Measurements from ENCODE around the gene TMEM143. TPM values are rescaled to one million over a fixed set of nuclear protein-coding genes. Genes with fewer than 3 reads are reported as not detected.
"Not testable (repeated sequence)": the region's sequence is repeated elsewhere in the genome, so short reads cannot be mapped to it uniquely, and the experiment has no call there.

Gene TMEM143
- total and polyA plus RNA-seq, 4 donors = 3.2 to 10.2 (median 6.7) TPM

DNA sequence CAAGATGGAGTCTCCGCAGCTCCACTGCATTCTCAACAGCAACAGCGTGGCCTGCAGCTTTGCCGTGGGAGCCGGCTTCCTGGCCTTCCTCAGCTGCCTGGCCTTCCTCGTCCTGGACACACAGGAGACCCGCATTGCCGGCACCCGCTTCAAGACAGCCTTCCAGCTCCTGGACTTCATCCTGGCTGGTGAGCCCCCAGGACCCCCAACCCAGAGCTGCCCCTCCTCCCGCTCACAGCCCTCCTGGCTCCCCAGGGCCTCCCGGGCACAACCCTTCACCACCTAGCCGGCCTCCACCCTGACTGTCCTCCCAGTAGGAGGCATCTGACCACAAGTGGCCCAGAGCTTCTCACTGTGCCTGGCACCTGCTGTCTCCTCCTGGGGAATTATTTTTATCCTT lies 9.8 kb upstream of the TMEM143 start:
- Histone ChIP-seq H3K36me3 (ENCODE audit: control insufficient read depth in 4 of 4, insufficient read depth in 3 of 4, low read depth in 1 of 4, low read length in 3 of 4) (no peaks in the 10 kb centered on the region), H3K4me1 (ENCODE audit: control insufficient read depth in 4 of 4, insufficient read depth in 4 of 4, low read length in 3 of 4) (no peaks in the 10 kb centered on the region), H3K27me3 (ENCODE audit: control insufficient read depth in 4 of 4, insufficient read depth in 4 of 4, low read length in 3 of 4) (no peaks in the 10 kb centered on the region), H3K9me3 (ENCODE audit: control insufficient read depth in 4 of 4, low read length in 3 of 4) (no peaks in the 10 kb centered on the region), H3K4me3 (ENCODE audit: low read depth in 1 of 3, low read length in 3 of 3) (no peak overlapping the region), H3K9ac (ENCODE audit: low read depth in 1 of 2, low read length in 2 of 2) (no peak overlapping the region), H3K27ac (ENCODE audit: low read depth in 1 of 2, low read length in 2 of 2) (no peak overlapping the region)
- no peak for DNase-seq (ENCODE audit: low spot score)
- TF ChIP-seq JUND (IDR thresholded peaks at IDR 0.05) = no peak
- TF ChIP-seq, protein P1, sequence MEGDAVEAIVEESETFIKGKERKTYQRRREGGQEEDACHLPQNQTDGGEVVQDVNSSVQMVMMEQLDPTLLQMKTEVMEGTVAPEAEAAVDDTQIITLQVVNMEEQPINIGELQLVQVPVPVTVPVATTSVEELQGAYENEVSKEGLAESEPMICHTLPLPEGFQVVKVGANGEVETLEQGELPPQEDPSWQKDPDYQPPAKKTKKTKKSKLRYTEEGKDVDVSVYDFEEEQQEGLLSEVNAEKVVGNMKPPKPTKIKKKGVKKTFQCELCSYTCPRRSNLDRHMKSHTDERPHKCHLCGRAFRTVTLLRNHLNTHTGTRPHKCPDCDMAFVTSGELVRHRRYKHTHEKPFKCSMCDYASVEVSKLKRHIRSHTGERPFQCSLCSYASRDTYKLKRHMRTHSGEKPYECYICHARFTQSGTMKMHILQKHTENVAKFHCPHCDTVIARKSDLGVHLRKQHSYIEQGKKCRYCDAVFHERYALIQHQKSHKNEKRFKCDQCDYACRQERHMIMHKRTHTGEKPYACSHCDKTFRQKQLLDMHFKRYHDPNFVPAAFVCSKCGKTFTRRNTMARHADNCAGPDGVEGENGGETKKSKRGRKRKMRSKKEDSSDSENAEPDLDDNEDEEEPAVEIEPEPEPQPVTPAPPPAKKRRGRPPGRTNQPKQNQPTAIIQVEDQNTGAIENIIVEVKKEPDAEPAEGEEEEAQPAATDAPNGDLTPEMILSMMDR (IDR thresholded peaks at IDR 0.05; ENCODE audit: low read depth, low read length, missing input control) = no peak
- TF ChIP-seq, protein P2, sequence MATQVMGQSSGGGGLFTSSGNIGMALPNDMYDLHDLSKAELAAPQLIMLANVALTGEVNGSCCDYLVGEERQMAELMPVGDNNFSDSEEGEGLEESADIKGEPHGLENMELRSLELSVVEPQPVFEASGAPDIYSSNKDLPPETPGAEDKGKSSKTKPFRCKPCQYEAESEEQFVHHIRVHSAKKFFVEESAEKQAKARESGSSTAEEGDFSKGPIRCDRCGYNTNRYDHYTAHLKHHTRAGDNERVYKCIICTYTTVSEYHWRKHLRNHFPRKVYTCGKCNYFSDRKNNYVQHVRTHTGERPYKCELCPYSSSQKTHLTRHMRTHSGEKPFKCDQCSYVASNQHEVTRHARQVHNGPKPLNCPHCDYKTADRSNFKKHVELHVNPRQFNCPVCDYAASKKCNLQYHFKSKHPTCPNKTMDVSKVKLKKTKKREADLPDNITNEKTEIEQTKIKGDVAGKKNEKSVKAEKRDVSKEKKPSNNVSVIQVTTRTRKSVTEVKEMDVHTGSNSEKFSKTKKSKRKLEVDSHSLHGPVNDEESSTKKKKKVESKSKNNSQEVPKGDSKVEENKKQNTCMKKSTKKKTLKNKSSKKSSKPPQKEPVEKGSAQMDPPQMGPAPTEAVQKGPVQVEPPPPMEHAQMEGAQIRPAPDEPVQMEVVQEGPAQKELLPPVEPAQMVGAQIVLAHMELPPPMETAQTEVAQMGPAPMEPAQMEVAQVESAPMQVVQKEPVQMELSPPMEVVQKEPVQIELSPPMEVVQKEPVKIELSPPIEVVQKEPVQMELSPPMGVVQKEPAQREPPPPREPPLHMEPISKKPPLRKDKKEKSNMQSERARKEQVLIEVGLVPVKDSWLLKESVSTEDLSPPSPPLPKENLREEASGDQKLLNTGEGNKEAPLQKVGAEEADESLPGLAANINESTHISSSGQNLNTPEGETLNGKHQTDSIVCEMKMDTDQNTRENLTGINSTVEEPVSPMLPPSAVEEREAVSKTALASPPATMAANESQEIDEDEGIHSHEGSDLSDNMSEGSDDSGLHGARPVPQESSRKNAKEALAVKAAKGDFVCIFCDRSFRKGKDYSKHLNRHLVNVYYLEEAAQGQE (IDR thresholded peaks at IDR 0.05) = no peak
- WGBS = 93% methylated on average over 11 of the region's 11 CpGs

DNA sequence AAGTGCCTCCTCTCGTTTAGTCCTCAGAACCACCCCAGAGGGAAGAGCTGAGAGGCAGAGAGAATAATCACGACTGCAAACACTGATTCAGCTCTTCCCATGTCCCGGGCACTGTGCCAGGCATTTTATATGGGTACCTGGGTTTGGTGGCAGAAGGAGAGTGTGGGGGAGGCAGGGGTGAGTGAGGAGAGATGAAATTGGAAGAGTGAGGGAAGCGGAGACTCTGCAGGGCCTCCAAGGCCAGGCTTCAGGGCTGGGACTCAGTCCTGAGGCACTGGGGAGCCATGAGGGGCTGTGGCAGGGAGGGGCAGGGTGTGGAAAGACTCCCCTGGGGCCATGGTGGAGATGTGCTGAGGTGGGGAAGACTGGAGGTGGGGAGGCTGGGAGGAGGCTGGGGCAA lies 9.2 kb upstream of the TMEM143 start:
- no peak overlapping the region for H3K4me3 ChIP-seq (ENCODE audit: low read depth in 1 of 3, low read length in 3 of 3)
- H3K9ac ChIP-seq (ENCODE audit: low read depth in 1 of 2, low read length in 2 of 2) = no peak overlapping the region
- no peak for TF ChIP-seq EGR1 (IDR thresholded peaks at IDR 0.05; ENCODE audit: low read depth in 2 of 2)
- TF ChIP-seq GABPA (IDR thresholded peaks at IDR 0.05 in 1 of 2, conservative IDR thresholded peaks at IDR 0.05 in 1 of 2) = no peak
- TF ChIP-seq JUND (IDR thresholded peaks at IDR 0.05) = no peak
- TF ChIP-seq HNF4A (conservative IDR thresholded peaks at IDR 0.05) = no peak
- TF ChIP-seq, protein P3, sequence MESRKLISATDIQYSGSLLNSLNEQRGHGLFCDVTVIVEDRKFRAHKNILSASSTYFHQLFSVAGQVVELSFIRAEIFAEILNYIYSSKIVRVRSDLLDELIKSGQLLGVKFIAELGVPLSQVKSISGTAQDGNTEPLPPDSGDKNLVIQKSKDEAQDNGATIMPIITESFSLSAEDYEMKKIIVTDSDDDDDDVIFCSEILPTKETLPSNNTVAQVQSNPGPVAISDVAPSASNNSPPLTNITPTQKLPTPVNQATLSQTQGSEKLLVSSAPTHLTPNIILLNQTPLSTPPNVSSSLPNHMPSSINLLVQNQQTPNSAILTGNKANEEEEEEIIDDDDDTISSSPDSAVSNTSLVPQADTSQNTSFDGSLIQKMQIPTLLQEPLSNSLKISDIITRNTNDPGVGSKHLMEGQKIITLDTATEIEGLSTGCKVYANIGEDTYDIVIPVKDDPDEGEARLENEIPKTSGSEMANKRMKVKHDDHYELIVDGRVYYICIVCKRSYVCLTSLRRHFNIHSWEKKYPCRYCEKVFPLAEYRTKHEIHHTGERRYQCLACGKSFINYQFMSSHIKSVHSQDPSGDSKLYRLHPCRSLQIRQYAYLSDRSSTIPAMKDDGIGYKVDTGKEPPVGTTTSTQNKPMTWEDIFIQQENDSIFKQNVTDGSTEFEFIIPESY (IDR thresholded peaks at IDR 0.05) = no peak
- no peak for TF ChIP-seq HNF4G (IDR thresholded peaks at IDR 0.05)
- TF ChIP-seq, protein P2 (IDR thresholded peaks at IDR 0.05) = no peak
- TF ChIP-seq, protein P4, sequence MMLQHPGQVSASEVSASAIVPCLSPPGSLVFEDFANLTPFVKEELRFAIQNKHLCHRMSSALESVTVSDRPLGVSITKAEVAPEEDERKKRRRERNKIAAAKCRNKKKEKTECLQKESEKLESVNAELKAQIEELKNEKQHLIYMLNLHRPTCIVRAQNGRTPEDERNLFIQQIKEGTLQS (IDR thresholded peaks at IDR 0.05) = no peak
- no peak for TF ChIP-seq FOXA2 (IDR thresholded peaks at IDR 0.05)
- H3K4me1 ChIP-seq (ENCODE audit: control insufficient read depth in 4 of 4, insufficient read depth in 4 of 4, low read length in 3 of 4) = no peaks in the 10 kb centered on the region
- no peak overlapping the region for H3K27ac ChIP-seq (ENCODE audit: low read depth in 1 of 2, low read length in 2 of 2)
- no peaks in the 10 kb centered on the region for H3K9me3 ChIP-seq (ENCODE audit: control insufficient read depth in 4 of 4, low read length in 3 of 4)
- DNase-seq (ENCODE audit: low spot score) = no peak
- WGBS = 71% methylated on average over 4 of the region's 4 CpGs
- H3K27me3 ChIP-seq (ENCODE audit: control insufficient read depth in 4 of 4, insufficient read depth in 4 of 4, low read length in 3 of 4) = no peaks in the 10 kb centered on the region
- no peaks in the 10 kb centered on the region for H3K36me3 ChIP-seq (ENCODE audit: control insufficient read depth in 4 of 4, insufficient read depth in 3 of 4, low read depth in 1 of 4, low read length in 3 of 4)

DNA sequence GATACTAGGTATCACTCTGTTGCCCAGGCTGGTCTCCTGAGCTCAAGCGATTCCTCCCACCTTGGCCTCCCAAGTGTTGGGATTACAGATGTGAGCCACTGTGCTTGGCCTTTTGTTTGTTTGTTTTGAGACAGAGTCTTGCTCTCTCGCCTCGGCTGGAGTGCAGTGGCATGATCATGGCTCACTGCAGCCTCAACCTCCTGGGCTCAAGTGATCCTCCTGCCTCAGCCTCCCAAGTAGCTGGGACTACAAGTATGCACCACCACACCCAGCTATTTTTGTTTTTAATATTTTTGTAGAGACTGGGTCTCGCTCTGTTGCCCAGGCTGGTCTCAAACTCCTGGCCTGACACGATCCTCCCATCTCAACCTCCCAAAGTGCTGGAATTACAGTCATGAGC lies 8.0 kb upstream of the TMEM143 start:
- not testable (repeated sequence) for H3K27me3 ChIP-seq (ENCODE audit: control insufficient read depth in 4 of 4, insufficient read depth in 4 of 4, low read length in 3 of 4); H3K9me3 ChIP-seq (ENCODE audit: control insufficient read depth in 4 of 4, low read length in 3 of 4); H3K4me1 ChIP-seq (ENCODE audit: control insufficient read depth in 4 of 4, insufficient read depth in 4 of 4, low read length in 3 of 4); H3K4me3 ChIP-seq (ENCODE audit: low read depth in 1 of 3, low read length in 3 of 3); H3K36me3 ChIP-seq (ENCODE audit: control insufficient read depth in 4 of 4, insufficient read depth in 3 of 4, low read depth in 1 of 4, low read length in 3 of 4); H3K9ac ChIP-seq (ENCODE audit: low read depth in 1 of 2, low read length in 2 of 2); H3K27ac ChIP-seq (ENCODE audit: low read depth in 1 of 2, low read length in 2 of 2); DNase-seq (ENCODE audit: low spot score)
- WGBS = 98% methylated on average over 5 of the region's 5 CpGs
